ENCODE data around the gene NPTXR. TPM values are rescaled to one million over a fixed set of nuclear protein-coding genes. Genes with fewer than 3 reads are reported as not detected.
A peak's percentile ranks its signal among the peaks of the same experiment; 100 is the strongest.
"Not testable (repeated sequence)": the region's sequence is repeated elsewhere in the genome, so short reads cannot be mapped to it uniquely, and the experiment has no call there.

Gene NPTXR
- total RNA-seq, 2 donors from 2014 or later, result 0.77 to 0.82 TPM

GRCh38 chr22:38864361-38865191 is 20.7 kb upstream of the NPTXR start:
- H3K9me3 Mint-ChIP-seq, result no peaks in the 10 kb centered on the region
- H3K27ac Mint-ChIP-seq, result peak overlapping the region; percentile 63
- H3K27me3 Mint-ChIP-seq, result no peaks in the 10 kb centered on the region
- peaks cover 4% of the 10 kb centered on the region for H3K4me1 Mint-ChIP-seq
- peaks cover 43% of the 10 kb centered on the region for H3K36me3 Mint-ChIP-seq (ENCODE audit: low read depth)
- no peak overlapping the region for H3K4me3 Mint-ChIP-seq
- ATAC-seq (replicated peaks), result no peak

GRCh38 chr22:38863531-38864131 is 19.8 kb upstream of the NPTXR start:
- Mint-ChIP-seq H3K9me3 (no peaks in the 10 kb centered on the region), H3K27ac (no peak overlapping the region), H3K36me3 (ENCODE audit: low read depth) (peaks cover 34% of the 10 kb centered on the region), H3K4me3 (no peak overlapping the region), H3K27me3 (no peaks in the 10 kb centered on the region), H3K4me1 (peaks cover 4% of the 10 kb centered on the region)
- peak; percentile 25 for ATAC-seq (replicated peaks)

- Mint-ChIP-seq H3K36me3 (ENCODE audit: low read depth) (peaks cover 24% of the 10 kb centered on the region), H3K4me3 (no peak overlapping the region), H3K27ac (peak overlapping the region; percentile 46)
Observed at GRCh38 chr22:38862375-38863329, 18.8 kb upstream of the NPTXR start.

GRCh38 chr22:38861927-38862326 is 18.1 kb upstream of the NPTXR start:
- Mint-ChIP-seq H3K27me3 (no peaks in the 10 kb centered on the region), H3K36me3 (ENCODE audit: low read depth) (peaks cover 19% of the 10 kb centered on the region), H3K9me3 (no peaks in the 10 kb centered on the region), H3K4me1 (peaks cover 4% of the 10 kb centered on the region), H3K27ac (no peak overlapping the region), H3K4me3 (no peak overlapping the region)
- ATAC-seq (replicated peaks), result no peak

More at GRCh38 chr22:38862375-38863329, 18.8 kb upstream of the NPTXR start:
- Mint-ChIP-seq H3K9me3 (no peaks in the 10 kb centered on the region), H3K4me1 (peaks cover 4% of the 10 kb centered on the region), H3K27me3 (no peaks in the 10 kb centered on the region)
- ATAC-seq (replicated peaks), result no peak

- Mint-ChIP-seq H3K4me3 (no peak overlapping the region), H3K27me3 (no peaks in the 10 kb centered on the region), H3K27ac (no peak overlapping the region), H3K9me3 (no peaks in the 10 kb centered on the region), H3K36me3 (ENCODE audit: low read depth) (peaks cover 18% of the 10 kb centered on the region), H3K4me1 (peaks cover 4% of the 10 kb centered on the region)
- no peak for ATAC-seq (replicated peaks)
Observed at GRCh38 chr22:38861170-38861876, 17.5 kb upstream of the NPTXR start.

GRCh38 chr22:38860283-38861169 is 16.7 kb upstream of the NPTXR start:
- ATAC-seq (replicated peaks), result no peak
- H3K9me3 Mint-ChIP-seq, result no peaks in the 10 kb centered on the region

GRCh38 chr22:38859581-38860282 is 15.9 kb upstream of the NPTXR start:
- H3K27me3 Mint-ChIP-seq, result no peaks in the 10 kb centered on the region
- no peak for ATAC-seq (replicated peaks)
- H3K9me3 Mint-ChIP-seq, result no peaks in the 10 kb centered on the region
- no peak overlapping the region for H3K27ac Mint-ChIP-seq
- H3K4me3 Mint-ChIP-seq, result no peak overlapping the region
- H3K4me1 Mint-ChIP-seq, result peaks cover 4% of the 10 kb centered on the region
- peaks cover 6% of the 10 kb centered on the region for H3K36me3 Mint-ChIP-seq (ENCODE audit: low read depth)

More at GRCh38 chr22:38860283-38861169, 16.7 kb upstream of the NPTXR start:
- Mint-ChIP-seq H3K4me1 (peaks cover 4% of the 10 kb centered on the region), H3K27me3 (no peaks in the 10 kb centered on the region), H3K36me3 (ENCODE audit: low read depth) (peaks cover 10% of the 10 kb centered on the region), H3K27ac (no peak overlapping the region), H3K4me3 (no peak overlapping the region)

- Mint-ChIP-seq H3K9me3 (no peaks in the 10 kb centered on the region), H3K4me3 (no peak overlapping the region), H3K27me3 (no peaks in the 10 kb centered on the region), H3K36me3 (ENCODE audit: low read depth) (no peaks in the 10 kb centered on the region), H3K4me1 (peaks cover 4% of the 10 kb centered on the region), H3K27ac (no peak overlapping the region)
- ATAC-seq (replicated peaks), result no peak
Observed at GRCh38 chr22:38858492-38858891, 14.7 kb upstream of the NPTXR start.

- not testable (repeated sequence) for H3K4me3 Mint-ChIP-seq; H3K27ac Mint-ChIP-seq; H3K9me3 Mint-ChIP-seq; H3K4me1 Mint-ChIP-seq; H3K36me3 Mint-ChIP-seq (ENCODE audit: low read depth); ATAC-seq (replicated peaks); H3K27me3 Mint-ChIP-seq
Observed at GRCh38 chr22:38854476-38854875, 10.6 kb upstream of the NPTXR start.

GRCh38 chr22:38853883-38854282 is 10.1 kb upstream of the NPTXR start:
- H3K36me3 Mint-ChIP-seq (ENCODE audit: low read depth); H3K27me3 Mint-ChIP-seq; H3K9me3 Mint-ChIP-seq; ATAC-seq (replicated peaks); H3K4me1 Mint-ChIP-seq; H3K27ac Mint-ChIP-seq; H3K4me3 Mint-ChIP-seq: not testable (repeated sequence)

GRCh38 chr22:38853196-38853651 is 9.4 kb upstream of the NPTXR start:
- Mint-ChIP-seq H3K9me3 (no peaks in the 10 kb centered on the region), H3K36me3 (ENCODE audit: low read depth) (no peaks in the 10 kb centered on the region), H3K4me3 (no peak overlapping the region), H3K4me1 (no peaks in the 10 kb centered on the region), H3K27me3 (no peaks in the 10 kb centered on the region), H3K27ac (no peak overlapping the region)
- ATAC-seq (replicated peaks), result no peak

- Mint-ChIP-seq H3K4me3 (no peak overlapping the region), H3K9me3 (no peaks in the 10 kb centered on the region), H3K27ac (no peak overlapping the region), H3K4me1 (no peaks in the 10 kb centered on the region), H3K27me3 (no peaks in the 10 kb centered on the region), H3K36me3 (ENCODE audit: low read depth) (no peaks in the 10 kb centered on the region)
- ATAC-seq (replicated peaks), result no peak
Observed at GRCh38 chr22:38852522-38852921, 8.7 kb upstream of the NPTXR start.
